ENCODE data around the gene OVOL2. TPM values are rescaled to one million over a fixed set of nuclear protein-coding genes. Genes with fewer than 3 reads are reported as not detected.

Gene OVOL2
- total and polyA plus RNA-seq, 2 of the 4 experiments (the other 2 are of a cell fraction) = not detected

DNA sequence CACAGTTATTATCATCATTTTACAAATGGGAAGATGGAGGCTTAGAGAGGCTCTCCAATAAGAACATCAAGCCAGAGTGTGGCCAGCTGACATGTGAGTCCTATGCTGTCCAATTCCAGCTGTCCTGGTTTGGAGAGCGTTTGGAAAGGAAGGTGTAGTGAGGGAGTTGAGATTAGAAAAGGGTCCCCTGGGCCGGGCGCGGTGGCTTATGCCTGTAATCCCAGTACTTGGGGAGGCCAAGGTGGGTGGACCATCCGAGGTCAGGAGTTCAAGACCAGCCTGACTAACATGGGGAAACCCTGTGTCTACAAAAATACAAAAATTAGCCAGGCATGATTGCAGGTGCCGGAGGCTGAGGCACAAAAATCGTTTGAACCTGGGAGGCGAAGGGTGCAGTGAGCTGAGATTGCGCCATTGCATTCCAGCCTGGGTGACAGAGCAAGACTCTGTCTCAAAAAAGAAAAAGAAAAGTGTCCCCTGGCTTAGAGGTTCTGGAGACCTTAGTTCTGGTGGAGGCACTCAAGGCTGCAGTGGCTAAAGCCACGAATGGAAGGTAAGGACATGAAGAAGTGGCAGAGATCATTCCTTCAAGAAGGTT, 22.1 kb upstream of the OVOL2 start:
- H2BK120ac ChIP-seq (ENCODE audit: low read depth, low read length) = no peak overlapping the region
- H4K8ac ChIP-seq (ENCODE audit: low read depth in 2 of 2, low read length in 2 of 2) = no peak overlapping the region
- ChIA-PET CTCF (no interaction called here), POLR2A (ENCODE audit: unreplicated experiment) (no interaction called here)
- no peak overlapping the region for H3K4me3 ChIP-seq (ENCODE audit: insufficient read depth, low read depth, low read length)
- no peaks in the 10 kb centered on the region for H3K36me3 ChIP-seq (ENCODE audit: control insufficient read depth, insufficient read depth, low read length)
- no peak for TF ChIP-seq USF2 (IDR thresholded peaks at IDR 0.05; ENCODE audit: low read depth, low read length)
- no peak for TF ChIP-seq MAZ (IDR thresholded peaks at IDR 0.05; ENCODE audit: borderline replicate concordance, low read depth, low read length)
- TF ChIP-seq RCOR1 (IDR thresholded peaks at IDR 0.05; ENCODE audit: insufficient replicate concordance, low read length) = no peak
- TF ChIP-seq POLR2A (IDR thresholded peaks at IDR 0.05; ENCODE audit: low read depth, low read length) = no peak
- TF ChIP-seq SMC3 (IDR thresholded peaks at IDR 0.05; ENCODE audit: low read depth, low read length) = no peak
- no peak for TF ChIP-seq RAD21 (IDR thresholded peaks at IDR 0.05; ENCODE audit: low read length)
- TF ChIP-seq MXI1 (IDR thresholded peaks at IDR 0.05; ENCODE audit: borderline replicate concordance, low read depth, low read length) = no peak
- TF ChIP-seq NFE2L2 (IDR thresholded peaks at IDR 0.05; ENCODE audit: low read depth, low read length) = no peak
- TF ChIP-seq MAFK (IDR thresholded peaks at IDR 0.05; ENCODE audit: low read depth, low read length) = no peak
- no peak for TF ChIP-seq CHD1 (IDR thresholded peaks at IDR 0.05; ENCODE audit: low read depth, low read length)
- TF ChIP-seq, protein P1, sequence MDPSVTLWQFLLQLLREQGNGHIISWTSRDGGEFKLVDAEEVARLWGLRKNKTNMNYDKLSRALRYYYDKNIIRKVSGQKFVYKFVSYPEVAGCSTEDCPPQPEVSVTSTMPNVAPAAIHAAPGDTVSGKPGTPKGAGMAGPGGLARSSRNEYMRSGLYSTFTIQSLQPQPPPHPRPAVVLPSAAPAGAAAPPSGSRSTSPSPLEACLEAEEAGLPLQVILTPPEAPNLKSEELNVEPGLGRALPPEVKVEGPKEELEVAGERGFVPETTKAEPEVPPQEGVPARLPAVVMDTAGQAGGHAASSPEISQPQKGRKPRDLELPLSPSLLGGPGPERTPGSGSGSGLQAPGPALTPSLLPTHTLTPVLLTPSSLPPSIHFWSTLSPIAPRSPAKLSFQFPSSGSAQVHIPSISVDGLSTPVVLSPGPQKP (IDR thresholded peaks at IDR 0.05; ENCODE audit: borderline replicate concordance, low read depth, low read length) = no peak
- TF ChIP-seq, protein P2, sequence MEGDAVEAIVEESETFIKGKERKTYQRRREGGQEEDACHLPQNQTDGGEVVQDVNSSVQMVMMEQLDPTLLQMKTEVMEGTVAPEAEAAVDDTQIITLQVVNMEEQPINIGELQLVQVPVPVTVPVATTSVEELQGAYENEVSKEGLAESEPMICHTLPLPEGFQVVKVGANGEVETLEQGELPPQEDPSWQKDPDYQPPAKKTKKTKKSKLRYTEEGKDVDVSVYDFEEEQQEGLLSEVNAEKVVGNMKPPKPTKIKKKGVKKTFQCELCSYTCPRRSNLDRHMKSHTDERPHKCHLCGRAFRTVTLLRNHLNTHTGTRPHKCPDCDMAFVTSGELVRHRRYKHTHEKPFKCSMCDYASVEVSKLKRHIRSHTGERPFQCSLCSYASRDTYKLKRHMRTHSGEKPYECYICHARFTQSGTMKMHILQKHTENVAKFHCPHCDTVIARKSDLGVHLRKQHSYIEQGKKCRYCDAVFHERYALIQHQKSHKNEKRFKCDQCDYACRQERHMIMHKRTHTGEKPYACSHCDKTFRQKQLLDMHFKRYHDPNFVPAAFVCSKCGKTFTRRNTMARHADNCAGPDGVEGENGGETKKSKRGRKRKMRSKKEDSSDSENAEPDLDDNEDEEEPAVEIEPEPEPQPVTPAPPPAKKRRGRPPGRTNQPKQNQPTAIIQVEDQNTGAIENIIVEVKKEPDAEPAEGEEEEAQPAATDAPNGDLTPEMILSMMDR (conservative IDR thresholded peaks at IDR 0.05; ENCODE audit: low read depth, low read length) = no peak
- no peak for TF ChIP-seq FOS (IDR thresholded peaks at IDR 0.05; ENCODE audit: low read depth, low read length)
- no peak for TF ChIP-seq BHLHE40 (IDR thresholded peaks at IDR 0.05; ENCODE audit: low read depth, low read length)
- TF ChIP-seq RFX5 (IDR thresholded peaks at IDR 0.05; ENCODE audit: low read depth, low read length) = no peak
- no peak for TF ChIP-seq CEBPB (IDR thresholded peaks at IDR 0.05; ENCODE audit: low read depth, low read length)
- H2BK20ac ChIP-seq (ENCODE audit: low read depth, low read length) = no peak overlapping the region
- in situ Hi-C loops (cut with MboI; ENCODE audit: low sequenced_read_pairs) = no loop called here
- H3K27ac ChIP-seq (ENCODE audit: insufficient read depth, low read length) = no peak overlapping the region
- H3K18ac ChIP-seq (ENCODE audit: low read depth, low read length) = no peak overlapping the region
- no peak overlapping the region for H2AFZ ChIP-seq (replicated peaks; ENCODE audit: low read length, poor library complexity)
- no peak overlapping the region for H2AK9ac ChIP-seq (replicated peaks; ENCODE audit: low read depth, low read length, poor library complexity)
- ATAC-seq (ENCODE audit: low read depth) (no peak), DNase-seq (no peak)
- H2BK15ac ChIP-seq (ENCODE audit: low read depth, low read length) = no peak overlapping the region
- no peak overlapping the region for H4K91ac ChIP-seq (ENCODE audit: insufficient read depth, low read depth, low read length)
- no peaks in the 10 kb centered on the region for H4K20me1 ChIP-seq (ENCODE audit: insufficient read depth, low read length)
- no peak overlapping the region for H2BK5ac ChIP-seq (ENCODE audit: low read depth, low read length, poor library complexity, severe bottlenecking)
- no peak overlapping the region for H3K4ac ChIP-seq (ENCODE audit: low read depth, low read length)
- no peak overlapping the region for H3K14ac ChIP-seq (replicated peaks; ENCODE audit: low read depth, low read length)
- no peak overlapping the region for H3K23ac ChIP-seq (ENCODE audit: low read depth, low read length)
- no peak overlapping the region for H3K9ac ChIP-seq (ENCODE audit: low read depth, low read length)
- H3K4me2 ChIP-seq (ENCODE audit: low read depth, low read length) = no peak overlapping the region
- H3K4me1 ChIP-seq (ENCODE audit: control insufficient read depth, insufficient read depth, low read length) = no peaks in the 10 kb centered on the region
- no peaks in the 10 kb centered on the region for H3K9me3 ChIP-seq (ENCODE audit: control insufficient read depth, insufficient read depth, low read length)
- H2AK5ac ChIP-seq (ENCODE audit: low read depth, low read length) = no peak overlapping the region
- 56% methylated on average over 5 of the region's 10 CpGs; no CpG with 5 or more reads in 1 of the 2 experiments for WGBS, 2 experiments (ENCODE audit: extremely low coverage in 2 of 2, insufficient read length in 1 of 2)
- no peaks in the 10 kb centered on the region for H3K79me1 ChIP-seq (ENCODE audit: low read depth in 1 of 2, low read length in 2 of 2)
- intact Hi-C loops (cut with micrococcal nuclease) = no loop called here
- H3K27me3 ChIP-seq (ENCODE audit: control insufficient read depth, insufficient read depth, low read length) = peaks cover 6% of the 10 kb centered on the region; the same call in 1 of the 2 replicates
- no peak overlapping the region for H4K5ac ChIP-seq (ENCODE audit: low read depth, low read length)
- BruUV-seq (replicated peaks) = no TSS peak
- H3K56ac ChIP-seq (ENCODE audit: extremely low read depth, insufficient read depth, low read length) = no peak overlapping the region
- no peaks in the 10 kb centered on the region for H3K9me1 ChIP-seq (ENCODE audit: insufficient read depth, low read length)
- dilution Hi-C loops (cut with HindIII; ENCODE audit: low sequenced_read_pairs, unreplicated experiment) = no loop called here

Data from IMR-90 (cell line).